Sigmoid colon (tissue), 7 donors: Measurements from ENCODE around the gene CCDC152. TPM values are rescaled to one million over a fixed set of nuclear protein-coding genes. Genes with fewer than 3 reads are reported as not detected.

Experiments
- DNase-seq: peaks from one replicate; pipeline ENCODE4 v3.0.0-alpha.2; 2019
- H3K27ac ChIP-seq, 4 donors: fragments of 200-600 bp; sonication (generic); one replicate each; pipeline ENCODE4 v1.5.1; 2016 to 2019; ENCODE audit warnings: mild to moderate bottlenecking in 1 of 4
- H3K27me3 ChIP-seq, 3 donors: fragments of 200-600 bp; sonication (generic); one replicate each; pipeline ENCODE4 v1.5.1; 2019; ENCODE audit warnings: mild to moderate bottlenecking in 1 of 3
- H3K36me3 ChIP-seq, 4 donors: fragments of 200-600 bp; sonication (generic); one replicate each; pipeline ENCODE4 v1.5.1; 2016 to 2019
- H3K4me1 ChIP-seq, 4 donors: fragments of 200-600 bp; sonication (generic); one replicate each; pipeline ENCODE4 v1.5.1; 2017 to 2019
- H3K4me3 ChIP-seq, 4 donors: fragments of 200-600 bp; sonication (generic); one replicate each; pipeline ENCODE4 v1.5.1; 2017 to 2019; ENCODE audit warnings: mild to moderate bottlenecking in 2 of 4, moderate library complexity in 1 of 4
- H3K9me3 ChIP-seq, 4 donors: fragments of 200-600 bp in 3 of 4; sonication (generic) in 3 of 4; one replicate each; pipeline versions ENCODE4 v1.5.1 to v1.6.1; 2013 to 2019
- EP300 ChIP-seq, 4 donors: sonication (generic); formaldehyde crosslinking; IDR thresholded peaks; one replicate each; pipeline ENCODE4 v1.6.1; 2017; ENCODE audit warnings: antibody characterized with exemption in 4 of 4
- POLR2A ChIP-seq, 2 donors: fragments of 450-650 bp; IDR thresholded peaks; one replicate each; pipeline ENCODE4 v1.6.1; 2016; ENCODE audit warnings: antibody characterized with exemption in 2 of 2, mild to moderate bottlenecking in 2 of 2, moderate library complexity in 2 of 2
- POLR2AphosphoS5 ChIP-seq, 4 donors: sonication (generic); formaldehyde crosslinking; IDR thresholded peaks; one replicate each; pipeline ENCODE4 v1.6.1; 2017; ENCODE audit warnings: antibody characterized with exemption in 4 of 4
- WGBS, 2 donors: extraction: QIAGEN DNeasy Blood & Tissue Kit; methylation state at CpG; one replicate each; pipeline ENCODE4 v1.1.7; 2013; 5-methylcytosine and 5-hydroxymethylcytosine counted together
- intact Hi-C: fragments of 100-400 bp; cut with DNase I; formaldehyde crosslinking; loops from one replicate; pipeline ENCODE4 v1.15.1; 2023
- polyA plus RNA-seq, 3 donors: library from polyadenylated mRNA; stranded (reverse); fragments of 200-250 nt; gene quantifications; one replicate each; pipeline ENCODE4 v1.2.3, GENCODE V29; 2013
- total RNA-seq, 4 donors: library from RNA; depleted of rRNA; stranded (reverse); fragments of >200 nt; gene quantifications; one replicate each; pipeline ENCODE4 v1.1.0, GENCODE V29; 2016
- TF ChIP-seq, protein P1 (sequence below), 4 experiments: fragments of 450-650 bp in 3 of 4; fragments of 200-600 bp in 1 of 4; IDR thresholded peaks; one replicate each; pipeline ENCODE4 v1.5.1; 2016 to 2019; ENCODE audit warnings: antibody characterized with exemption in 4 of 4, mild to moderate bottlenecking in 3 of 4, moderate library complexity in 2 of 4
- donor health status: healthy with polysubstance abuse.
- donor health status: Bipolar disorder and iron deficiency.
- donor health status: healthy.

Gene CCDC152
- total and polyA plus RNA-seq, 7 donors = 0.41 to 3.2 (median 1.5) TPM; not detected in 1

DNA sequence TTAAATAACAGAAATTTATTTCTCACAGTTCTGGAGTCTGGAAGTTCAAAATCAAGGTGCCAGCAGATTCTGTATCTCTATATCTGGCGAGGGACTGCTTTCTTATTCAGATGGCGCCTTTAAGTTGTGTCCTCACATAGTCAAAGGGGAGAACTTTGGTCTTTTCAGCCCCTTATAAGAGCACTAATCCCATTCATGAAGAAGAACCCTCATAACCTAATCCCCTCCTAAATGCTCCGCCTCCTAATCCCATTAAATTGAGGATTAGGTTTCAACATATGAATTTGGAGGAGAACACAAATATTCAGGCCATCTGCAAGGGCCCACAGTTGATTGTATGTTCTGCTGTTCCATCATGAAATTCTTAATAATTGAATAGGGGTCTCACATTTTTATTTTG lies 10.8 kb upstream of the CCDC152 start:
- DNase-seq = no peak
- WGBS, 2 donors = 97 to 98% methylated on average over 3 of the region's 3 CpGs
- no peaks in the 10 kb centered on the region for H3K36me3 ChIP-seq
- H3K9me3 ChIP-seq = no peaks in the 10 kb centered on the region
- H3K27me3 ChIP-seq = no peaks in the 10 kb centered on the region
- H3K27ac ChIP-seq = no peak overlapping the region
- no peak overlapping the region for H3K4me3 ChIP-seq
- TF ChIP-seq, protein P1, sequence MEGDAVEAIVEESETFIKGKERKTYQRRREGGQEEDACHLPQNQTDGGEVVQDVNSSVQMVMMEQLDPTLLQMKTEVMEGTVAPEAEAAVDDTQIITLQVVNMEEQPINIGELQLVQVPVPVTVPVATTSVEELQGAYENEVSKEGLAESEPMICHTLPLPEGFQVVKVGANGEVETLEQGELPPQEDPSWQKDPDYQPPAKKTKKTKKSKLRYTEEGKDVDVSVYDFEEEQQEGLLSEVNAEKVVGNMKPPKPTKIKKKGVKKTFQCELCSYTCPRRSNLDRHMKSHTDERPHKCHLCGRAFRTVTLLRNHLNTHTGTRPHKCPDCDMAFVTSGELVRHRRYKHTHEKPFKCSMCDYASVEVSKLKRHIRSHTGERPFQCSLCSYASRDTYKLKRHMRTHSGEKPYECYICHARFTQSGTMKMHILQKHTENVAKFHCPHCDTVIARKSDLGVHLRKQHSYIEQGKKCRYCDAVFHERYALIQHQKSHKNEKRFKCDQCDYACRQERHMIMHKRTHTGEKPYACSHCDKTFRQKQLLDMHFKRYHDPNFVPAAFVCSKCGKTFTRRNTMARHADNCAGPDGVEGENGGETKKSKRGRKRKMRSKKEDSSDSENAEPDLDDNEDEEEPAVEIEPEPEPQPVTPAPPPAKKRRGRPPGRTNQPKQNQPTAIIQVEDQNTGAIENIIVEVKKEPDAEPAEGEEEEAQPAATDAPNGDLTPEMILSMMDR (IDR thresholded peaks at IDR 0.05) = no peak
- TF ChIP-seq POLR2A (IDR thresholded peaks at IDR 0.05) = no peak
- TF ChIP-seq EP300 (IDR thresholded peaks at IDR 0.05) = no peak
- TF ChIP-seq POLR2AphosphoS5 (IDR thresholded peaks at IDR 0.05) = no peak
- H3K4me1 ChIP-seq = no peaks in the 10 kb centered on the region
- intact Hi-C loops = no loop called here

DNA sequence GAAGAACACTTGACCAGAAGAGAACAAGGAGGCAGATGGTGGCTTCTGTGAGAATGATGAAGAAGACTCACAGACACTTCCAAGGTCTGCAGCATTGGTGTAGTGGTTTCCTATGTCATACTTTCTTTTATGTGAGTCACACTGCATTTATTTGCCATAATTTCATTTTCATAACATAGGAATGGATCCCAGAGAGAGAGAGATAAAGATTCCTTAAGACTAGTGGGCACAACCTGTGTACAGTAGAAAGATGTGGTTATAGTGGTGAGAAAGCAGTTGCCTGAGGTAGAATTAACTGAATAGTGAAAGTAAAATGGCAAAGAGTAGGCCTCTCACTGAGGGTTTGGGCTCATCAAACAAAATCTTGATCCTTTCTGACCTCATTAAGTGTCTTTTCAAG lies 7.6 kb upstream of the CCDC152 start:
- DNase-seq = no peak
- Histone ChIP-seq H3K4me1 (no peaks in the 10 kb centered on the region), H3K9me3 (no peaks in the 10 kb centered on the region), H3K4me3 (no peak overlapping the region), H3K27me3 (no peaks in the 10 kb centered on the region), H3K36me3 (no peaks in the 10 kb centered on the region), H3K27ac (no peak overlapping the region)
- intact Hi-C loops = no loop called here
- TF ChIP-seq, protein P1 (IDR thresholded peaks at IDR 0.05) = no peak
- TF ChIP-seq POLR2AphosphoS5 (IDR thresholded peaks at IDR 0.05) (no peak), EP300 (IDR thresholded peaks at IDR 0.05) (no peak), POLR2A (IDR thresholded peaks at IDR 0.05) (no peak)

DNA sequence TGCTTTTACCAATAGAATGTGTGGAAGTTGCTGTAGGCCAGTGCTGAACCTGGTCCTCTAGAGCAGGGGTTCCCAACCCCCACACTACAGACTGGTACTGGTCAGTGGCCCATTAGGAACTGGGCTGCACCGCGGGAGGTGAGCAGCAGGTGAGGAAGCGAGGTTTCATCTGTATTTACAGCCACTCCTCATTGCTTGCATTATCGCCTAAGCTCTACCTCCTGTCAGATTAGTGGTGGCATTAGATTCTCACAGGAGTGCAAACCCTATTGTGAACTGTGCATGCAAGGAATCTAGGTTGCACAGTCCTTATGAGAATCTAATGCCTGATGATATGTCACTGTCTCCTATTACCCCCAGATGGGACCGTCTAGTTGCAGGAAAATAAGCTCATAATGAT lies 6.1 kb upstream of the CCDC152 start:
- H3K4me3 ChIP-seq = no peak overlapping the region
- H3K27me3 ChIP-seq = no peaks in the 10 kb centered on the region
- no peaks in the 10 kb centered on the region for H3K4me1 ChIP-seq
- TF ChIP-seq POLR2AphosphoS5 (IDR thresholded peaks at IDR 0.05) = no peak
- TF ChIP-seq POLR2A (IDR thresholded peaks at IDR 0.05) = no peak
- no peak for TF ChIP-seq EP300 (IDR thresholded peaks at IDR 0.05)
- TF ChIP-seq, protein P1 (IDR thresholded peaks at IDR 0.05) = no peak
- intact Hi-C loops = no loop called here
- H3K27ac ChIP-seq = no peak overlapping the region
- no peaks in the 10 kb centered on the region for H3K9me3 ChIP-seq
- no peak for DNase-seq
- 94 to 95% methylated on average over 5 of the region's 5 CpGs for WGBS, 2 donors
- no peaks in the 10 kb centered on the region for H3K36me3 ChIP-seq

DNA sequence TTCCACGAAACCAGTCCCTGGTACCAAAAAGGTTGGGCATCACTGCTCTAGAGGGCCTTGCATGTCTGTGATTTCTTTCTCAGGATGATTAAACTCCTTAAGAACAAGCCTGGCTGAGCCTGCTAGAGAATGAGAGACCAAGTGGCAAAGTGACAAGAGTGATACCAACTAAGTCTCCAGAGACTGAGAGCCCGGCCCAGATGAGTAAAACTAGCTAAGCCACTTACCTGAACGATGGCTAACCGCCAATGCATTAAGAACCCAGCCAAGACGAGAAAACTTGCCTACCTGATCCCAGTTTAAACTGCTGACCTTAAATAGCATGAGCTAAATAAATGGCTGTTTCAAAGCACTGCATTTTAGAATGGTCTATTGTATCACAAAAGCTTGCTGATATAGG lies 5.6 kb upstream of the CCDC152 start:
- Histone ChIP-seq H3K4me3 (no peak overlapping the region), H3K27me3 (no peaks in the 10 kb centered on the region), H3K4me1 (no peaks in the 10 kb centered on the region), H3K9me3 (no peaks in the 10 kb centered on the region), H3K36me3 (no peaks in the 10 kb centered on the region), H3K27ac (no peak overlapping the region)
- no peak for DNase-seq
- TF ChIP-seq EP300 (IDR thresholded peaks at IDR 0.05) (no peak), POLR2AphosphoS5 (IDR thresholded peaks at IDR 0.05) (no peak), POLR2A (IDR thresholded peaks at IDR 0.05) (no peak)
- TF ChIP-seq, protein P1 (IDR thresholded peaks at IDR 0.05) = no peak
- intact Hi-C loops = no loop called here
- WGBS, 2 donors = 74 to 94% methylated on average over 5 of the region's 5 CpGs

DNA sequence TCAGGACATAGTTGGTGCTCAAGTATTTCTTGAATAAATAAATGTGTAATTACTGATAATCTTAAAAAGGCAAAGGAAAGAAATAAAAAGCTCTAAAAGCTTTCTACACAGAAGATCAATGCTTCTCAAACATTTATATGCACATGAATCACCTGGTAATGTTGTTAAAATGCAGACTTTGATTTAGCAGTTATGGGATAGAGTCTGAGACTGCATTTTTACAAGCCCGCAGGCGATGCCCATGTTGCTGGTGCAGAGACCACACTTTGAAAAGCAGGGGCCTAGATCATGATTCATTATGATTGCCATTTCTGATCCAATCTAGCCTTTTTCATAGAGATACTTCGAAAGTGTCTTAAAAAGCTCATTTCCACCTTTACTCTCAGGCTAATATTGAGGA lies 3.5 kb upstream of the CCDC152 start:
- 90 to 93% methylated on average over 3 of the region's 3 CpGs for WGBS, 2 donors
- no peak overlapping the region for H3K4me3 ChIP-seq
- H3K36me3 ChIP-seq = no peaks in the 10 kb centered on the region
- no peak for TF ChIP-seq POLR2A (IDR thresholded peaks at IDR 0.05)
- TF ChIP-seq, protein P1 (IDR thresholded peaks at IDR 0.05) = no peak
- no peak for TF ChIP-seq EP300 (IDR thresholded peaks at IDR 0.05)
- H3K27me3 ChIP-seq = peaks cover 0 to 5% (median 0%) of the 10 kb centered on the region in 3 donors
- H3K9me3 ChIP-seq = no peaks in the 10 kb centered on the region
- H3K27ac ChIP-seq = no peak overlapping the region
- intact Hi-C loops = no loop called here
- no peaks in the 10 kb centered on the region for H3K4me1 ChIP-seq
- no peak for DNase-seq
